ENCODE measurements around the gene XCL1. TPM values are rescaled to one million over a fixed set of nuclear protein-coding genes. Genes with fewer than 3 reads are reported as not detected.

Gene XCL1
- total RNA-seq, 4 donors from 2014 or later: 0.47 TPM; not detected in 3

Other genes starting within 250 kb of the XCL1 start
- gene XCL2, start 32.6 kb upstream of the XCL1 start, total RNA-seq: 1 to 10 TPM in 1 of 4 donors, not detected in 3; 2.0 TPM
- gene DPT, start 152.6 kb downstream of the XCL1 start, total RNA-seq: 100 to 1,000 TPM in 3 of 4 donors, 10 to 100 TPM in 1; 75.2 to 354 (median 130) TPM

Data from gastroesophageal sphincter (tissue), 4 donors.